ENCODE results near the gene AMOTL1. TPM values are rescaled to one million over a fixed set of nuclear protein-coding genes. Genes with fewer than 3 reads are reported as not detected.

AMOTL1 gene, protein sequence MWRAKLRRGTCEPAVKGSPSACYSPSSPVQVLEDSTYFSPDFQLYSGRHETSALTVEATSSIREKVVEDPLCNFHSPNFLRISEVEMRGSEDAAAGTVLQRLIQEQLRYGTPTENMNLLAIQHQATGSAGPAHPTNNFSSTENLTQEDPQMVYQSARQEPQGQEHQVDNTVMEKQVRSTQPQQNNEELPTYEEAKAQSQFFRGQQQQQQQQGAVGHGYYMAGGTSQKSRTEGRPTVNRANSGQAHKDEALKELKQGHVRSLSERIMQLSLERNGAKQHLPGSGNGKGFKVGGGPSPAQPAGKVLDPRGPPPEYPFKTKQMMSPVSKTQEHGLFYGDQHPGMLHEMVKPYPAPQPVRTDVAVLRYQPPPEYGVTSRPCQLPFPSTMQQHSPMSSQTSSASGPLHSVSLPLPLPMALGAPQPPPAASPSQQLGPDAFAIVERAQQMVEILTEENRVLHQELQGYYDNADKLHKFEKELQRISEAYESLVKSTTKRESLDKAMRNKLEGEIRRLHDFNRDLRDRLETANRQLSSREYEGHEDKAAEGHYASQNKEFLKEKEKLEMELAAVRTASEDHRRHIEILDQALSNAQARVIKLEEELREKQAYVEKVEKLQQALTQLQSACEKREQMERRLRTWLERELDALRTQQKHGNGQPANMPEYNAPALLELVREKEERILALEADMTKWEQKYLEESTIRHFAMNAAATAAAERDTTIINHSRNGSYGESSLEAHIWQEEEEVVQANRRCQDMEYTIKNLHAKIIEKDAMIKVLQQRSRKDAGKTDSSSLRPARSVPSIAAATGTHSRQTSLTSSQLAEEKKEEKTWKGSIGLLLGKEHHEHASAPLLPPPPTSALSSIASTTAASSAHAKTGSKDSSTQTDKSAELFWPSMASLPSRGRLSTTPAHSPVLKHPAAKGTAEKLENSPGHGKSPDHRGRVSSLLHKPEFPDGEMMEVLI
- total RNA-seq (52.3 TPM), polyA plus RNA-seq (ENCODE audit: insufficient read depth, low read depth, low replicate concordance) (6.1 TPM)
- long read RNA-seq, donor 1, full-length matches to known transcripts, result 1 of 1 reads
- long read RNA-seq, donor 1, partial matches to known transcripts, result 0 of 1 reads
- long read RNA-seq, donor 1, other reads (novel, unspliced or antisense), result 0 of 1 reads
- long read RNA-seq, donor 2, result 0 reads
- long read RNA-seq, donor 3, result 0 reads
- long read RNA-seq, donor 4, full-length matches to known transcripts, result 2 of 2 reads
- long read RNA-seq, donor 4, partial matches to known transcripts, result 0 of 2 reads
- long read RNA-seq, donor 4, other reads (novel, unspliced or antisense), result 0 of 2 reads
- long read RNA-seq, donor 5, result 0 reads
- long read RNA-seq, donor 6, result 0 reads
- long read RNA-seq, donor 7, full-length matches to known transcripts, result 6 of 34 reads
- long read RNA-seq, donor 7, partial matches to known transcripts, result 4 of 34 reads
- long read RNA-seq, donor 7, other reads (novel, unspliced or antisense), result 24 of 34 reads
- long read RNA-seq, donor 8, partial matches to known transcripts, result 11 of 11 reads
- long read RNA-seq, donor 8, other reads (novel, unspliced or antisense), result 0 of 11 reads
- long read RNA-seq, donor 9, result 0 reads
- long read RNA-seq, donor 10, partial matches to known transcripts, result 44 of 44 reads
- long read RNA-seq, donor 10, other reads (novel, unspliced or antisense), result 0 of 44 reads

DNA sequence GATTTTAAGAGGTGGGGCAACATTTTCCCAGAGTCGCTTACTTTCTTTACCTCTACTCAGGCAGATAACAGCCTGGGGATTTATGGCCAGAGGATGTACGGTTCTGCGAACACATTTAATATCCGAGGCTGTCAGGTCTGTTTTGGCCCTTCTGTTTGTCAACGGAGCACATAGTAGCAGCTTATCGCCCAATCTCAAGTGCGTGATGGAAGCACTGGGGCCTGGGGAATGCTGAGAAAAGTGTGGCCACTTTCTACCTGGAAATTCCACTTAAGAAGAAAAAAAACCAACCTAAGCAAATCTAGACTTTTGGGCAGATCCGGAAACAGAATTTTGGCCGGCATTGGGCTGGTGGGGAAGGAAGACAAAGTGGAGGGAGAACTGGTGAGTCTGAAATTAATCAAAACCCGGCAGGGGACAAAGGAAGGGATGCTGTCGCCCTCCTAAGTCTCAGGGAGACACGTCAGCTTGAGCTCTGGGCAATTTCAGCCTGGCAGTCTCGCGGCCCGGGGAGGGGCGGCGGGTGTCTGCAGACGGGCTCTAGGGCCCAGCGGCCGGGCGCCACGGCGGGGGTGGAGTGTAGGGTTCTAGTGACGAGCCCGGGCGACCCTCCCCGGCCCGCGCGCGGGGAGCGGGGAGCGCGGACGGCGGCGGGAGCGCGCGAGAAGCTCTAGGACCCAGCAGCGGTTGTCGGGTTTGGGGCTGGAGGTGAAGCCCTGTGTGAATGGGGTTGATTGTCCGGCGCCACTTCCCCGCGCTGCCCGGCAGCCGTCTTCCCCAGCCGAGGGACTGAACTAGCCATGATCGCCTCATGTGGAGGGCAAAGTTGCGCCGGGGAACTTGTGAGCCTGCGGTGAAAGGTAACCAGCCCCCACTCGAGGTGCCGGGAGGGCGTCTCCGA is at the start of gene AMOTL1:
Gene AMOTL1, plus strand, starts transcription at position 656 of the 901 bp plus-strand sequence. Its CDS starts 156 bp downstream, at position 812.
- Histone ChIP-seq H3K9me3 (ENCODE audit: control insufficient read depth in 2 of 3, insufficient read depth in 1 of 3, low read length in 3 of 3) (no peaks in the 10 kb centered on the region), H3K4me3 (ENCODE audit: low read length in 3 of 3) (peak within 1 kb of the TSS; percentile 82 to 90 (median 84)), H3K27ac (ENCODE audit: low read depth in 2 of 2, low read length in 2 of 2) (peak within 1 kb of the TSS; percentile 85 to 88), H3K36me3 (ENCODE audit: control insufficient read depth in 2 of 3, insufficient read depth in 3 of 3, low read length in 3 of 3) (no peaks in the 10 kb centered on the region), H3K9ac (ENCODE audit: low read length in 3 of 3) (peak within 1 kb of the TSS; percentile 75 to 96 (median 90)), H3K4me1 (ENCODE audit: control insufficient read depth in 2 of 3, insufficient read depth in 2 of 3, low read depth in 1 of 3, low read length in 3 of 3) (peaks cover 0 to 11% (median 0%) of the 10 kb centered on the region in 3 donors), H3K27me3 (ENCODE audit: control insufficient read depth, insufficient read depth, low read length) (no peaks in the 10 kb centered on the region)
- peak; percentile 96 to 98 (median 97) for DNase-seq
- TF ChIP-seq, protein P1, sequence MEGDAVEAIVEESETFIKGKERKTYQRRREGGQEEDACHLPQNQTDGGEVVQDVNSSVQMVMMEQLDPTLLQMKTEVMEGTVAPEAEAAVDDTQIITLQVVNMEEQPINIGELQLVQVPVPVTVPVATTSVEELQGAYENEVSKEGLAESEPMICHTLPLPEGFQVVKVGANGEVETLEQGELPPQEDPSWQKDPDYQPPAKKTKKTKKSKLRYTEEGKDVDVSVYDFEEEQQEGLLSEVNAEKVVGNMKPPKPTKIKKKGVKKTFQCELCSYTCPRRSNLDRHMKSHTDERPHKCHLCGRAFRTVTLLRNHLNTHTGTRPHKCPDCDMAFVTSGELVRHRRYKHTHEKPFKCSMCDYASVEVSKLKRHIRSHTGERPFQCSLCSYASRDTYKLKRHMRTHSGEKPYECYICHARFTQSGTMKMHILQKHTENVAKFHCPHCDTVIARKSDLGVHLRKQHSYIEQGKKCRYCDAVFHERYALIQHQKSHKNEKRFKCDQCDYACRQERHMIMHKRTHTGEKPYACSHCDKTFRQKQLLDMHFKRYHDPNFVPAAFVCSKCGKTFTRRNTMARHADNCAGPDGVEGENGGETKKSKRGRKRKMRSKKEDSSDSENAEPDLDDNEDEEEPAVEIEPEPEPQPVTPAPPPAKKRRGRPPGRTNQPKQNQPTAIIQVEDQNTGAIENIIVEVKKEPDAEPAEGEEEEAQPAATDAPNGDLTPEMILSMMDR (IDR thresholded peaks at IDR 0.05; ENCODE audit: borderline replicate concordance, extremely low read depth, insufficient read depth), result peak; percentile 15
- intact Hi-C loops (cut with DNase I), result no loop called here
- no peak for FAIRE-seq

DNA sequence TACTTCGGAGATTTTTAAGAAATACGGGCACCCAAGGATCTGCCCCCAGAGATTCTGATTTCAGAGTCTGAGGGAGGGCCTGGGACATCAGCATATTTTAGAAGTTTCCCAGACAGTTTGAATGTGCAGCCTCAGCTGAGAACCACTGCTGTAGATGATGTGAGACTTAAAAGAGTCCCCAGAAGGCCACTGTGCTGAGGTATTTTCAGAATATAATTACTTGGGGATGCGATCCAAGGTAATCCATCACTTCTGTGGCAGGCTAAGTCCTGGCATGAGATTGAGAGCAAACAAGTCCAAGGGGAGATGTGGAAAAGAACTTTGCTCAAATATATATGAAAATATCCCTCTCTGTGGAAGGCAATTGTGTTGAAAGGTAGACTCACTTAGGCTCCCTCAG is 48.3 kb upstream of the AMOTL1 start:
- H3K4me1 ChIP-seq (ENCODE audit: control insufficient read depth in 2 of 3, insufficient read depth in 2 of 3, low read depth in 1 of 3, low read length in 3 of 3), result no peaks in the 10 kb centered on the region
- H3K4me3 ChIP-seq (ENCODE audit: low read length in 3 of 3), result no peak overlapping the region
- no peak for DNase-seq
- TF ChIP-seq, protein P1 (IDR thresholded peaks at IDR 0.05; ENCODE audit: borderline replicate concordance, extremely low read depth, insufficient read depth), result no peak
- no peaks in the 10 kb centered on the region for H3K27me3 ChIP-seq (ENCODE audit: control insufficient read depth, insufficient read depth, low read length)
- no peak overlapping the region for H3K27ac ChIP-seq (ENCODE audit: low read depth in 2 of 2, low read length in 2 of 2)
- H3K9ac ChIP-seq (ENCODE audit: low read length in 3 of 3), result no peak overlapping the region
- intact Hi-C loops (cut with DNase I), result no loop called here
- H3K36me3 ChIP-seq (ENCODE audit: control insufficient read depth in 2 of 3, insufficient read depth in 3 of 3, low read length in 3 of 3), result no peaks in the 10 kb centered on the region
- FAIRE-seq, result no peak
- no peaks in the 10 kb centered on the region for H3K9me3 ChIP-seq (ENCODE audit: control insufficient read depth in 2 of 3, insufficient read depth in 1 of 3, low read length in 3 of 3)
